Thoracic aorta (tissue), 2 donors: ENCODE data around the gene ITGA3. TPM values are rescaled to one million over a fixed set of nuclear protein-coding genes. Genes with fewer than 3 reads are reported as not detected.
A peak's percentile ranks its signal among the peaks of the same experiment; 100 is the strongest.

Experiments
- ATAC-seq: fragments of 150-250 bp; one replicate; pipeline ENCODE4 v1.8.0; 2017; ENCODE audit warnings: low read depth; ENCODE audit not compliant: insufficient number of reproducible peaks, low FRiP score
- DNase-seq: peaks from one replicate; pipeline ENCODE4 v3.0.0-alpha.2; 2020; ENCODE audit warnings: low spot score
- H3K27ac ChIP-seq, 2 donors: fragments of 200-600 bp; sonication (generic); 1 replicate in 1 of 2; 2 replicates in 1 of 2; pipeline ENCODE4 v1.5.1; 2016; ENCODE audit warnings: mild to moderate bottlenecking in 2 of 2, moderate library complexity in 2 of 2
- H3K27me3 ChIP-seq: fragments of 200-600 bp; sonication (generic); replicated peaks from 2 replicates; pipeline ENCODE4 v1.6.0; 2016; ENCODE audit warnings: mild to moderate bottlenecking; ENCODE audit not compliant: insufficient read depth
- H3K36me3 ChIP-seq: fragments of 200-600 bp; sonication (generic); one replicate; pipeline ENCODE4 v1.5.1; 2016
- H3K4me1 ChIP-seq, 2 donors: fragments of 200-600 bp; sonication (generic); 1 replicate in 1 of 2; 2 replicates in 1 of 2; pipeline versions ENCODE4 v1.5.1 to v1.6.0; 2016; ENCODE audit warnings: low read depth in 2 of 2, mild to moderate bottlenecking in 1 of 2; ENCODE audit not compliant: control insufficient read depth in 1 of 2
- H3K4me3 ChIP-seq: fragments of 200-600 bp; sonication (generic); 2 replicates; pipeline ENCODE4 v1.5.1; 2016; ENCODE audit warnings: mild to moderate bottlenecking
- H3K9me3 ChIP-seq: fragments of 200-600 bp; sonication (generic); 2 replicates; pipeline ENCODE4 v1.5.1; 2016
- total RNA-seq, 2 donors: library from RNA; depleted of rRNA; stranded (reverse); fragments of >200 nt; gene quantifications; one replicate each; pipeline versions ENCODE4 v1.1.0 to v1.2.3, GENCODE V29; 2016
- TF ChIP-seq, protein P1 (sequence below): fragments of 200-600 bp; sonication (generic); IDR thresholded peaks from one replicate; pipeline ENCODE4 v1.5.1; 2019; ENCODE audit warnings: antibody characterized with exemption

ITGA3 gene
- total RNA-seq, 2 donors from 2014 or later = 197 to 260 TPM

DNA sequence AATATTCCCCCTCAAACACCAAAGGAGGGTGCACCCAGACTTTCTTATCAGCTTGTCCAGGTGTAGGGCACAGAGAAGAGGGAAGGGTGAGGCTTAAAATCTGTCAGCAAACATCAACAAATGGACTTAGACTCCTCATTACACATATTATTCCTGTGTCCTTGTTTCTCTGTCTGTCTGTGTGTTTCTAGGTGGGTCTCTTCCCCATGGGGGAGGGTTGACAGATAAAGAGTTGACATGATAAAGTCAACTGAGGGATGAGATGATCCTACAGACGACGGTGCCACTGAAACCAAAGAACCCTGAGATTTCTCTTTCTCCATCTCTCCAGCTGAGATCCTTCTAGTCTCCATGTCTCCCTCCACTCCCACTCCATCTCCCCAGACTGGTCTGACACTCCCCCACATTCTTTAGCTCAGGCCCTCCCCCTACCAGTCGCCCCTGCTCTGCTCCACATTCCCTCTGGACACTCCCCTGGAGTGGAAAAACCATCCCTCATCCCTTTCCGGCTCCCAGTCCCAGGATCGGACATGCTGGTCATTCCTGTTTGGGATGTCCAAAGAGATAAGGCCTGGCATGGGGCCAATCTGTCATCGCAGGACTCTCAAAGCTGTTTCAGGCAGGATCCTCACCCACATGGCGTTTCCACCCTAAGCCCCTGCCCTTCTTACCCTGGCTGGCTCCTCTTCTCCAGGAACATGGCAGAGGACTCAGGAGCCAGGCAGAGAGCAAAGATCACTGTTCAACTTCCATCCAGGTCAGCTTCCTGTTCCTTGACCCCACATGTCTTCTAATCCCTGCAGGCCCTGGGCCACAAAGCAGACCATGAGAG, 2.9 kb upstream of the ITGA3 start:
- no peak overlapping the region for H3K4me3 ChIP-seq
- TF ChIP-seq, protein P1, sequence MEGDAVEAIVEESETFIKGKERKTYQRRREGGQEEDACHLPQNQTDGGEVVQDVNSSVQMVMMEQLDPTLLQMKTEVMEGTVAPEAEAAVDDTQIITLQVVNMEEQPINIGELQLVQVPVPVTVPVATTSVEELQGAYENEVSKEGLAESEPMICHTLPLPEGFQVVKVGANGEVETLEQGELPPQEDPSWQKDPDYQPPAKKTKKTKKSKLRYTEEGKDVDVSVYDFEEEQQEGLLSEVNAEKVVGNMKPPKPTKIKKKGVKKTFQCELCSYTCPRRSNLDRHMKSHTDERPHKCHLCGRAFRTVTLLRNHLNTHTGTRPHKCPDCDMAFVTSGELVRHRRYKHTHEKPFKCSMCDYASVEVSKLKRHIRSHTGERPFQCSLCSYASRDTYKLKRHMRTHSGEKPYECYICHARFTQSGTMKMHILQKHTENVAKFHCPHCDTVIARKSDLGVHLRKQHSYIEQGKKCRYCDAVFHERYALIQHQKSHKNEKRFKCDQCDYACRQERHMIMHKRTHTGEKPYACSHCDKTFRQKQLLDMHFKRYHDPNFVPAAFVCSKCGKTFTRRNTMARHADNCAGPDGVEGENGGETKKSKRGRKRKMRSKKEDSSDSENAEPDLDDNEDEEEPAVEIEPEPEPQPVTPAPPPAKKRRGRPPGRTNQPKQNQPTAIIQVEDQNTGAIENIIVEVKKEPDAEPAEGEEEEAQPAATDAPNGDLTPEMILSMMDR = no peak
- ATAC-seq = no peak
- no peaks in the 10 kb centered on the region for H3K36me3 ChIP-seq
- peak overlapping the region; percentile 34 to 98 for H3K27ac ChIP-seq
- no peaks in the 10 kb centered on the region for H3K9me3 ChIP-seq
- H3K4me1 ChIP-seq = peaks cover 1 to 37% of the 10 kb centered on the region in 2 donors
- DNase-seq = no peak
- H3K27me3 ChIP-seq = no peaks in the 10 kb centered on the region

DNA sequence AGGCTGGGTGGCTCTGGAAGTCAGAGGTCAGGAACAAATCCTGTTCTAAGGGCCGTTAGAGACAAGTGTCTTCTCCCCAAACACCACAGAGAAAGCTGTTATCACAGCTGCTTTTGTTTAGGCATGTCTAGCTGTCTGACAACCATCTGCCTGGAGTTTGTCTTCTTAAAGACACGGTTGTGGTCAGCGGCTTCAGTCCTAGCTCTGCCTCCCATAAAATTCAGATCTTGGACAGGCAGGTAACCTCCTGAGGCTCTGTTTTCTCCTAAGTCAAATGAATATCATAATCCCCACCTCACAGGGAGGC, 2.3 kb upstream of the ITGA3 start:
- Histone ChIP-seq H3K4me1 (peaks cover 7 to 43% of the 10 kb centered on the region in 2 donors), H3K4me3 (no peak overlapping the region), H3K36me3 (no peaks in the 10 kb centered on the region), H3K27me3 (no peaks in the 10 kb centered on the region), H3K27ac (peak overlapping the region; percentile 34 to 98), H3K9me3 (no peaks in the 10 kb centered on the region)
- DNase-seq (no peak), ATAC-seq (no peak)
- TF ChIP-seq, protein P1 = no peak

DNA sequence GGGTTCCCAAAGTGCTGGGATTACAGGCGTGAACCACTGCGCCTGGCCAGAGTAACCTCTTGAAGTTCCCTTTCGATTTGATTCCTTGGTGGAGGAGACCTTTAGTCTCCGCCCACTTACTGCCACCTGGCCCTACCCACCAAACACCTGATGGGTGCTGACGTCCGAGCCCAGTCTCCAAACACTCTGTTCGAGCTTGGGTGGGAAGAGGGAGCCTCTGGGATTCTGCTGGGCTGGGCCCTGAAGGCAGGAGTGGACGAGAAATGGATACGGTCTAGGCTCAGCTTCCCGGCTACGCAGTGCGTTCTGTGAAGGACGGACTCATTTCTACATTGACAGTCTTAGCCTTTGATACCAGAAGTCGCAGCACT, 870 bp upstream of the ITGA3 start:
- H3K4me1 ChIP-seq = peaks cover 17 to 57% of the 10 kb centered on the region in 2 donors
- no peak for ATAC-seq
- TF ChIP-seq, protein P1 = no peak
- H3K4me3 ChIP-seq = peak overlapping the region; percentile 79
- H3K36me3 ChIP-seq = no peaks in the 10 kb centered on the region
- peak overlapping the region; percentile 96 to 98 for H3K27ac ChIP-seq
- no peak for DNase-seq
- no peaks in the 10 kb centered on the region for H3K27me3 ChIP-seq
- H3K9me3 ChIP-seq = no peaks in the 10 kb centered on the region

DNA sequence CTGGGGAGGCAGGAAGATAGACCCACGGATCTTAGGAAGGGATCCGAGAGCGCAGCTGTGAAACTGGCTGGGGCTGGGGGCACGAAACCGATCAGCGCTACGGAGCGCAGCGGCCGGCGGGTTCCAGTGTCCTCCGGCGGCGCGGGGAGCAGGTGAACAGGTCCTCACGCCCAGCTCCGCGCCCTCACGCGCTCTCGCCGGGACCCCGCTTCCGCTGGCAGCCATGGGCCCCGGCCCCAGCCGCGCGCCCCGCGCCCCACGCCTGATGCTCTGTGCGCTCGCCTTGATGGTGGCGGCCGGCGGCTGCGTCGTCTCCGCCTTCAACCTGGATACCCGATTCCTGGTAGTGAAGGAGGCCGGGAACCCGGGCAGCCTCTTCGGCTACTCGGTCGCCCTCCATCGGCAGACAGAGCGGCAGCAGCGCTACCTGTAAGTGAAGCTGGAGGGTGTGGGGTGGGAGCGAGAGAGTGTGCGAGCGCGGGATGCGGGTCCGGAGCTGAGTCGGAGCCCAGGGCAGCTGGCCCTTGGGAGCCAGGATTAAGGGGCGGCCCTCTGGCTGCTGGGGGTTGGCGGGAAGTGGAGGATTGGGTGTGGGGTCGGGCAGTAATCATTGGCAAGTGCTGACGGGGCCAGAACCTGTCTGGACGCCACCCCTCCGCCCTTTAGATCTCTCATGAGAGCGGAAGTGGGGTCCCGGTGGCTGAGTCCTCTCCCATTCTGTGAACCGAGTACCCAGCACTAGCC, 479 bp downstream of the ITGA3 start:
- H3K4me3 ChIP-seq = peak overlapping the region; percentile 79
- DNase-seq (no peak), ATAC-seq (no peak)
- H3K27ac ChIP-seq = peak overlapping the region; percentile 96 to 98
- peaks cover 26 to 60% of the 10 kb centered on the region in 2 donors for H3K4me1 ChIP-seq
- H3K9me3 ChIP-seq = no peaks in the 10 kb centered on the region
- TF ChIP-seq, protein P1 = peak; percentile 23
- no peaks in the 10 kb centered on the region for H3K27me3 ChIP-seq
- H3K36me3 ChIP-seq = no peaks in the 10 kb centered on the region

DNA sequence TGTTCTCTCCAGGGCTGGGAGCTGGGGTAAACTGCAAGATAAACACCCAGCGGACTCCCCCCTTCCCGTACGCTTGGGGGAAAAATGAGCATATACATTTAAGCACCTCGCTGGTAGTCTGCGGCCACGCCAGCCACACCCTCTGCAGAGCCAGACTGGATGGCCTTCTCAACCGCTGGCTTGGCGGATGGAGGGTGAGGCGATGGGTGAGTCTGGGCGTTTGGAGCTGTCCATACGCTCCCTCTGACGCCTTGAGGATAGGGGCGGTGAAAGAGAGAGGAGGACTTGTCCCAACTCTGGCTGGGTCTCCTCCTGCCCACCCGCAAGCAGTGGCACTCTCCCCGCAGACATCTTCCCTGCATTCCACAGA, 1.0 kb downstream of the ITGA3 start:
- Histone ChIP-seq H3K36me3 (no peaks in the 10 kb centered on the region), H3K27me3 (no peaks in the 10 kb centered on the region), H3K27ac (peak overlapping the region; percentile 96 to 98), H3K9me3 (no peaks in the 10 kb centered on the region), H3K4me3 (peak overlapping the region; percentile 79), H3K4me1 (peaks cover 30 to 65% of the 10 kb centered on the region in 2 donors)
- TF ChIP-seq, protein P1 = no peak
- DNase-seq (no peak), ATAC-seq (no peak)
